Measurements from ENCODE around the gene PLAGL2.

Gene PLAGL2

DNA sequence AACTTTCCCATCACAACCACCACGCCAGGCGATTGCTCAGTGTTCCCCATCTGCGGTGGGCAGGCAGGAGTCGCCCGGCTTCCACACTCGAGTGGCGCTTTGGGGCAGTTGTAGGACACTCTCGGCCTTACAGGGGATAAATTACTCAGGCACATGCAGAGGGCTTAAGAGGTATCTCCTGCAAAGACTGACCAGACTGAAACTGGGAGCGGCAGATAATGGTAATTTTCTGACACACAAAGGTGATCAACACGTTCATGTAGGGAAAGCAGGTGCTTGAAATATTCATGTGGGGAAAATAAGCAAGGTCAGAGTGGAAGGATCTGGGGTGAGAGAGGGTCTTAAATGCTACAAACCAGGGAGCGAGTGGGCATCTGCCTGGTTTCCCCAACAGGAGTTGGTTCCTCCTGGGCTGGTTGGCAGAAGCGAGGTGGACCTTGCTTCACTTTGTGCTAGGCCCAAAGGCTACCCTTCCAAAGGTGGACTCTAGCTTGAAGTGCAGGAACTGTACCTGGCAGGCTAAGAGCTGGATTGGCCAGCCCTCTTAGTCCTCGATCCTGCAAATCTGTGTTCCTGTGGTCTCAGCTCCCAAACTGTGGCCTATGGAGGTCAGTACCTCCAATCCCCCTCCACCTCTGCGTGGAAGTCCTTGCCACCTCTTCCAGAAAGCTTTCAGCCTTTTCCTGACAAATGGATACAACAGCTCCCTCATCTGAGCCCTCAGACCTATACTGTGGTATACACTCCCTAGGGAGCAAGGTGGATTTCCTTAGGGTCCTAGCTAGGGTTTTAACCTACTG, 16.7 kb downstream of the PLAGL2 start:
- H3K4me3 ChIP-seq (ENCODE audit: low read depth, low read length), result peak overlapping the region; percentile 60
- H3K4me1 ChIP-seq, result no peaks in the 10 kb centered on the region
- H3K27me3 ChIP-seq, result no peaks in the 10 kb centered on the region
- DNase-seq, result no peak
- no peaks in the 10 kb centered on the region for H3K9me3 ChIP-seq
- TF ChIP-seq CTCF (IDR thresholded peaks at IDR 0.05; ENCODE audit: low read depth, low read length), result peak; percentile 7; the same call in 1 of the 2 replicates
- H3K36me3 ChIP-seq, result peaks cover 11% of the 10 kb centered on the region

DNA sequence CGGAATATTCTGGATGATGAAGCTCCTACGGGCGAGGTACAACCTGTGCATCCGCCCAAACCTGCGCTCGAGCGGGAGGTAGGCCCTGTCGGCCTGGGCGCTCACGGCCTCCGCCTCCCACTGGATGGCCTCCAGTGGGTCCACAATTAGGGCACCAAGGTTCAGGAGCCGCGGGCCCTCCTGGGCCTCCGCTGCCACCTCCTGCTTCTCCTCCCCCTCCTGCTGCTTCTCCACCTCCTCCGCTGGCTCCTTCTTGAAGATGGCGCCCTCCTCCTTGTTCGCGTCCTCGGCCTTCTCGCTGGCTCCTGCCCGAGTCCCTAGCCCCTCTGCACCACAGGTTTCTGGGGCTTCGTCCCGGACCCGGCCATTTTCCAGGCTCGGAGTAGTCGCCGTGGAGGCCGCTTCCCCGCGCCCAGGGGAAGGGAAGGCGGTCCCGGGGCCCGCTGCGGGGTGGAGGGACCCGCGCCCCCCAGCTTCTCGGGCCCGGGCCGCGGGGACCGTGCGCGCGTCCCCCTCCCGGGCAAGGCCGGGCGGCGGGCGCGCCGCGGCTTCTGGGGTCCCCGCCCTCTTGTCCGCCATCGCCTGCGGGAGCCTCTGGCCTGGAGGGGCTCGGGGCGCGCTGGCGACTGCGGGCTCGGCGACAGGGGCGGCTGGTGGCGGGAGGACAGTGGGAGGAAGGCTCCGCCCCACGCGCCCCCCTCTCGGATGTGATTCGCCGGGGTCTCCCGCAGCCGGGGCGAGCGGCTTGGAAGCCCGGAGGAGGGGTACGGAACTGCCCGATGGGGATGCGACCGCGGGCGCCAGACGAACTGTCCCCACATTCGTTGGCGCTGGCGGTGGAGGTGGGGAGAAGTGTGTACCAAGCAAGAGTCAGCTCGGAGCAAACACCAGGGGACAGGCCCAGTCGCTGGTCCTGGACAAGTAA, 17.6 kb downstream of the PLAGL2 start:
- Histone ChIP-seq H3K36me3 (peaks cover 2% of the 10 kb centered on the region; the same call in 1 of the 2 replicates), H3K4me3 (ENCODE audit: low read depth, low read length) (peak overlapping the region; percentile 60), H3K9me3 (no peaks in the 10 kb centered on the region), H3K4me1 (no peaks in the 10 kb centered on the region), H3K27me3 (no peaks in the 10 kb centered on the region)
- peak; percentile 62 for DNase-seq
- TF ChIP-seq CTCF (IDR thresholded peaks at IDR 0.05; ENCODE audit: low read depth, low read length), result no peak

DNA sequence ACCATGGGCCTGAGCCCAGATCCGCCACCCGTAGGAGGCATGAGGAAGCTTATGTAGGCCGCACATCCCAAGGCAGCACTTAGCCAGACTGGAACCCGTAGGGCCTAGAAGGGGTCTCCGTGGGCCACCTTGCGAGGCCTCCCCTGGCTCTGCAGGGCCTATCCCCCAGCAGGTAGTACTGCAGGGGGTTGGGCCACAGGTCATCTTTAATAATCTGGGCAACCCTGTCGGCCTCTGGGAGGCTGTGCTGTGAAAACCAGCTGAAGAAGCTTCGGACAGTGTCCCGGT, 18.5 kb downstream of the PLAGL2 start:
- H3K9me3 ChIP-seq, result no peaks in the 10 kb centered on the region
- no peaks in the 10 kb centered on the region for H3K27me3 ChIP-seq
- no peak overlapping the region for H3K4me3 ChIP-seq (ENCODE audit: low read depth, low read length)
- no peak for TF ChIP-seq CTCF (IDR thresholded peaks at IDR 0.05; ENCODE audit: low read depth, low read length)
- DNase-seq, result no peak
- H3K4me1 ChIP-seq, result no peaks in the 10 kb centered on the region
- no peaks in the 10 kb centered on the region for H3K36me3 ChIP-seq

DNA sequence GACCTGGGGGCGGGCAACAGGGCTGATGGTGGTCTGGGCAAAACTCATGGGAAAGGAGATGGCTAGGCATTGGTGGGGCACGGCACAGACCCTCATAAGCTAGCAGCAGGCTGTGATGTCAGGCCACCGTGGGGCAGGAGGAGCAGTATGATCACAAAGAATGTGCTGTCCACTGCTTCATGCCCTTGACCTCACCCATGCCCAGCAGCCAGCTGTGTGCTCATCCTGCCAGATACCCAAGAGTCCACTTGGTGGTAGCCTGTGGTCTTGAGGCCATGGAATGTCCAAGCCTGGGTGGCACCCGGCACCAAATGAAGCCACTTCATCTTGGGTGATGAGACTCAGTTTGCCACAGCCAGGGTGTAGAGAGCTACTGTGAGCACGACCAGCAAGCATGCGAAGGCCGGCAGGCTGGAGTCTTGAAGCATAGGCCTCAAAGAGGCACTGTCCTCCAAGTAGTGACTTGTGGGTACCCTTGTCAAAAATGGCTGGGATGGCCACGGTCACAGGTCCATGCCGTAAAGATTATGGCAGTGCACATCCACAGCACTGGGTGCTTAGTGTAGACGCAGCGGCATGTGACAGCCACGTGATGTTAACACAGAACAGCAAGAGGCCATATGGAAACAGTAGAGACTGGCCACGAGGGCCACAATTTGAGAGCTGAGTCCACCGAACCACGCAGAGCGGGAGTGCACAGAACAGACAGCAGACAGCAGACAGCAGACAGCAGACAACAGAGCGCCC, 19.0 kb downstream of the PLAGL2 start:
- Histone ChIP-seq H3K4me3 (ENCODE audit: low read depth, low read length) (no peak overlapping the region), H3K36me3 (no peaks in the 10 kb centered on the region), H3K4me1 (no peaks in the 10 kb centered on the region), H3K27me3 (no peaks in the 10 kb centered on the region), H3K9me3 (no peaks in the 10 kb centered on the region)
- TF ChIP-seq CTCF (IDR thresholded peaks at IDR 0.05; ENCODE audit: low read depth, low read length), result no peak
- no peak for DNase-seq

DNA sequence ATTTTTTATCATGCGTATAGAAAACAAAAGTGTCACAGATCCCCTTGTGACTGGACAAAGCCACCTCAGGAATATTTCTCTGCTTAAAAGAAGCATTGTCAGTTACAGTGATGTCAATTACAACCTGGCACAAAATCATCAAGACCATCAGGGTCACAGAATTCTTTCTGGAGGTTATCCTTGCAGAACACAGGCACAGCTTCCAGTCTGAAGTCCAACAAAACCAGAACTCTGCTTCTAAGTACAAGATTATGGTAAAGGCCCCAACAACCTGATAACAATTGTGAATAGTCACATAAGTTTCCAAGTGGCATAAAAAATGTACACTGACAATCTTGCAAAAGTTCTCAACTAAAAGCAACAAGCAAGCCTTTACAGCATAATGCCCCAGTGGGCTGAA, 21.0 kb downstream of the PLAGL2 start:
- DNase-seq, result no peak
- Histone ChIP-seq H3K4me3 (ENCODE audit: low read depth, low read length) (no peak overlapping the region), H3K4me1 (no peaks in the 10 kb centered on the region), H3K9me3 (no peaks in the 10 kb centered on the region), H3K27me3 (no peaks in the 10 kb centered on the region), H3K36me3 (no peaks in the 10 kb centered on the region)
- TF ChIP-seq CTCF (IDR thresholded peaks at IDR 0.05; ENCODE audit: low read depth, low read length), result no peak

Data from BE2C (cell line).